ENCODE data around the gene ZNF611.

DNA sequence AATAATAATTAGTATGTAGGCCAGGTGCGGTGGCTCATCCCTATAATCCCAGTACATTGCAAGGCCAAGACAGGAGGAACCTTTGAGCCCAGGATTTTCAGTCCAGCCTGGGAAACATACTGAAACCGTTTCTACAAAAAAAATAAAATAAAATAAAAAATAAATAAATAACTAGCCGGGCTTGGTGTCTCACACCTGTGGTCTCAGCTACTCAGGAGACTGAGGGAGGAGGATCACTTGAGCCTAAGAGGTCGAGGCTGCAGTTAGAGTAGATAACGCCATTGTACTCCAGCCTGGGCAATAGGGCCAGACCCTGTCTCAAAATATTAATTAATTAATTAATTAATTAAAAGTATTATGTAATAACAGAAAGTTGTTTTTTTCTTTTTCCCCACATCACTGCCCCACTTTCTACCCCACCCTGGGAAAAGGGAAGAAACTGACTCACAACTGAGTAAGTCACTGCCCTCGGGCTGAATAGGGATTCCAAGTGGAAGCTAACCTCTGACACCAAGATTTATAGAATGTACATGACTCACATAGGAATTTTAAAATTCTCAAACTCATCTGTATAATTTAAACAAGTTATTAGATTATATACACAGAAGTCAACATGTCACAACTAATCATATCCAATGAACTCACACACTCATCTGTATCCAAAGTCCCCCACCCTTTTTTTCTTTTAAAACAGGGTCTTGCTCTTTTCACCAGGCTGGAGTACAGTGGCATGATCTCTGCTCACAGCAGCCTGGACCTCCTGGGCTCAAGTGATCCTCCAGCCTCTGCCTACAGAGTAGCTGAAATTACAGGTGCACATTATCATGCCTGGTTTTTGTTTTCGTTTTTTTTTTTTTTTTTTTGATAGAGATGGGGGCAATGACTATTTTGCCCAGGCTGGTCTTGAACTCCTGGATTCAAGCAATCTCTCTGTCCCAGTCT lies 12.5 kb downstream of the ZNF611 start:
- no peak for TF ChIP-seq HDGF (IDR thresholded peaks at IDR 0.05; ENCODE audit: borderline replicate concordance)
- no peak for TF ChIP-seq PKNOX1 (IDR thresholded peaks at IDR 0.05)
- no peak for TF ChIP-seq FOXA1 (IDR thresholded peaks at IDR 0.05)
- no peak for TF ChIP-seq LEF1 (IDR thresholded peaks at IDR 0.05; ENCODE audit: borderline replicate concordance)
- TF ChIP-seq L3MBTL2 (conservative IDR thresholded peaks at IDR 0.05), result no peak
- no peak for TF ChIP-seq ZNF384 (IDR thresholded peaks at IDR 0.05)
- no peak for TF ChIP-seq SP1 (IDR thresholded peaks at IDR 0.05)
- no peak for TF ChIP-seq FOXK2 (IDR thresholded peaks at IDR 0.05)
- TF ChIP-seq BHLHE40 (IDR thresholded peaks at IDR 0.05; ENCODE audit: borderline replicate concordance), result no peak
- TF ChIP-seq ARNT (IDR thresholded peaks at IDR 0.05), result no peak
- no peak for TF ChIP-seq NFRKB (IDR thresholded peaks at IDR 0.05)
- no peak for TF ChIP-seq FOXM1 (IDR thresholded peaks at IDR 0.05; ENCODE audit: borderline replicate concordance)

Data from HEK293T (cell line).